HTERT RPE-1 (cell line): ENCODE results near the gene COL3A1.

ENCODE experiments used
- in situ Hi-C: fragments of 300-500 bp; cut with MboI; formaldehyde crosslinking; loops from 4 replicates; pipeline ENCODE4 v1.14.3; 2020; ENCODE audit warnings: low sequenced_read_pairs

COL3A1 gene

DNA sequence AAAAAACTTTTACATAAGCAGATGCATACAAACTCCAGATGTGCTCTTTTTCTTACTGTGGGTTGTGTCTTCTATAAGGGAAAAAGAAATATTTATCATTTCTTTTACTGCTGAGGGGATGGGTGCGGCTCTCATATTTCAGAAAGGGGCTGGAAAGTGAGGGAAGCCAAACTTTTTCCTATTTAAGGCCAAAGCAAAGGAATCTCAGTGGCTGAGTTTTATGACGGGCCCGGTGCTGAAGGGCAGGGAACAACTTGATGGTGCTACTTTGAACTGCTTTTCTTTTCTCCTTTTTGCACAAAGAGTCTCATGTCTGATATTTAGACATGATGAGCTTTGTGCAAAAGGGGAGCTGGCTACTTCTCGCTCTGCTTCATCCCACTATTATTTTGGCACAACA, at the start of gene COL3A1:
Gene COL3A1 (plus strand): TSS at position 210 of the 400 bp plus-strand sequence. CDS start 117 bp downstream, at position 327.
- in situ Hi-C loops, result no loop called here

GRCh38 chr2:188928643-188929042, 45.5 kb upstream of the COL3A1 start:
- in situ Hi-C loops, result no loop called here

DNA sequence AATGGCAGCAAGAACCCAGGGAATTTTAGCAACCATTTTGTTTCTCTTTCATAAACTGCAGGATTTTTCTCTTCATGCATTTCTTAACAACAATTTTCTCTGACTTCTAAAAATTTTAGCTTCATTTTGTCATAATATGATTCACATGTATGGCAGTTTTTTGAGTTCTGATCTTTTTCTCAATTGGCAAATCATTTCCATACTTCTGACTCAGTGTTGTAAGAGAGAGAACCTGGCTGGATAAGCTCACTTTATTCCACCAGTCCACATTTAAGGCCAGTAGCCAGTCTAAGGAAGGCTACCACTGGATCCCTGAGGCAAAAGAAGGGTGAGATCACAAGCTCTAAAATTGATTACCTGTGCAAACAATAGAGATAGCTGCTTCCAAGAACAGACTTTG, 42.8 kb upstream of the COL3A1 start:
- in situ Hi-C loops, result no loop called here

GRCh38 chr2:188937228-188938220, 36.6 kb upstream of the COL3A1 start:
- in situ Hi-C loops, result no loop called here

DNA sequence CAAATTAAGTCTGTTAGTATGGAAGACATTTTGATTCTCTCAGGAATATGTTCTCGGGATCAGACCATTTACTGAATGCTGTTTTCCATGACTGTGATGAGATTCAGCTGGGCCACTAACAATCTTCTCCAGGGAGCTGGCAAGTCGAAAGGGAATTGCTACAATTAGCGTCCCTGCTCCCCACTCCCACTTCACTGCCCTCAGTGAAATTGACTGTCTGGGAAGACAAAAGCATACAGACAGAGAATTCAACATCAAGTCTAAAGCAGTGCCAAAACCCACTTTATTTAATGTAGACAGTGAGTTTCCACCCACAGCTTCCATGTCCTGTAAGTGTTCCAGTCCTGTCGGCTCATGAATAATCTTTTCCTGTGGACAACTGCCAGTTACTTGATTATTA, 34.0 kb upstream of the COL3A1 start:
- in situ Hi-C loops, result no loop called here

- in situ Hi-C loops, result no loop called here
Measured at GRCh38 chr2:188944442-188944841, 29.7 kb upstream of the COL3A1 start.

GRCh38 chr2:188949046-188949818, 24.9 kb upstream of the COL3A1 start:
- in situ Hi-C loops, result no loop called here

GRCh38 chr2:188952901-188953300, 21.3 kb upstream of the COL3A1 start:
- in situ Hi-C loops, result no loop called here

DNA sequence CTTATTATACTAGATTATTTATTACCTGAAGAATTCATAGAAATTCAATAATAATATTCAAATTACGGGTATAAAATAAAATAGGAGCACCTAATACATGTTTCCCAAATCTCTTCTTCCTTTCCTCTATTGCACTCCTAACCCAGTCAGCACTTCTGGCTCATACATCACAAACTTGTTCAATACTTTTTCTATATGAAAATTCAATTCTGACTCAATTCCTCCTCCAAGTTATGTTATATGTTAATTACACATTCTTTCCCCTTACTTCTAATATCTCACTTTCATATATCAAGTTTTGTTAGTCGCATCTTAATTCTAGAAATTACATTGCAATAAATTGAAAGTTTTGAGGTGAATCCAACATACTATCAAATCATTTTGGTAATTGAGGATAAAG, 17.9 kb upstream of the COL3A1 start:
- in situ Hi-C loops, result no loop called here

DNA sequence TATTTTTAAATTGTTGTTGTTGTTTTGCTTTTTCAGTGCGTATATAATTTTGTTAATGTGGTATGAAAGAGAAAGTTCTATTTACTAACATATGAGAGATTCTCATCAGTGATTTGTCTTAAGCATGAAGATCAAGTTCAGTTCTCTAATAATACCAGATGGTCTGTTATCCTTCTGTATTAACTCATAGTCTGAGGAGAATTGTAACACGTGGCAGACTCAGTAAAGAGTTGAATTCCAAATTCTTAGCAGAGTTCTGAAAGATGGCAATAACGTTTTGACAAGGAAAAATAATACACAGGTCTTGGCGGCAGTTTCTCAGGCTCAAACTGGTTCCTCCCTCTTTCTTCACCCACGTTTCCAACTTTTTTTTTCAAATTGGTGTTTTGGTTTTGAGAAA, 17.2 kb upstream of the COL3A1 start:
- in situ Hi-C loops, result no loop called here

DNA sequence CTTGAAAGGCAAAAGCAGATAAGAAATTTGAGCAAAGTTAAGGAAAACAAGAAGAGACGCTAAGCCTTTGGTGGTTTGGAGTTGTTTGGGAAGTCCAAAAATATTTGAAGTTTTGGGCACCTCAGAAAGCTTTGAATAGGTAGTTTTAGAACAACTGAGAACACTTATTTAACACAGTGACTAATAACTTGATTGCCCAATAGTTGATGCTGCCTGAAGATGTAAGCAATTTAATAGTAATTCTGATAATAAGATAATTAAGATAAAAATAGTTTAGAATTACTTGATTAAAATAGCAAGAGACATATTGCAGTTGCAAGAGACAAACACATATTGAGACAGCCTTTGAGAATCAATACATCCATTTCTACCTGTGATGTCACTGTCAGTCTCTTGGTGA, 16.5 kb upstream of the COL3A1 start:
- in situ Hi-C loops, result no loop called here

- in situ Hi-C loops, result no loop called here
Measured at GRCh38 chr2:188963741-188964140, 10.4 kb upstream of the COL3A1 start.

DNA sequence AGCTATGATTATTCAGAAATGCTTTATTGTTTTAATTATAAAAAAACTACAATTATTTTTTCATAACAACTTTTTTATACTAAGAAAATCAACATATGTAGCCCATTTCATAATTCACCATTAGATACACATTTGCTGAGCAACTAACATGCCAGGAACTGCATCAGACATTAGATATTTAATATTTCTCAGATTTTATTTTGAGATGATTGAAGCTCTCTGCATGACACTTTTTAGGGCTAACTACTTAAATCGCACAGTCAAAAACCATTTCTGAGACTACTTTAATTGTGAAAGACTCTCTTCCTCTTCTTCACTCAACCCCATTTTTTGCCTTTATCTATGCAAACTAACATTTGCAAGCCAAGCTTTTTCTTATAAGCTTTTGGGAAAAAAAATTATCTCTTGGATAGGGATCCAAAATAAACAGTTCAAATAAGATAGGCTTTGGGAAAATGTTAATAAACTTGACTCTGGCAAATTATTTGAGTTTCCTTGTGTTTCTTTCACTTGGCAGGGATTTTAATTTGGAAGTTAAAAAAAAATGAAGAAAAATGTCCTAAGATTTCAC, 9.1 kb upstream of the COL3A1 start:
- in situ Hi-C loops, result no loop called here

- in situ Hi-C loops, result no loop called here
Measured at GRCh38 chr2:188965563-188965962, 8.6 kb upstream of the COL3A1 start.

GRCh38 chr2:188966079-188966571, 8.0 kb upstream of the COL3A1 start:
- in situ Hi-C loops, result no loop called here

DNA sequence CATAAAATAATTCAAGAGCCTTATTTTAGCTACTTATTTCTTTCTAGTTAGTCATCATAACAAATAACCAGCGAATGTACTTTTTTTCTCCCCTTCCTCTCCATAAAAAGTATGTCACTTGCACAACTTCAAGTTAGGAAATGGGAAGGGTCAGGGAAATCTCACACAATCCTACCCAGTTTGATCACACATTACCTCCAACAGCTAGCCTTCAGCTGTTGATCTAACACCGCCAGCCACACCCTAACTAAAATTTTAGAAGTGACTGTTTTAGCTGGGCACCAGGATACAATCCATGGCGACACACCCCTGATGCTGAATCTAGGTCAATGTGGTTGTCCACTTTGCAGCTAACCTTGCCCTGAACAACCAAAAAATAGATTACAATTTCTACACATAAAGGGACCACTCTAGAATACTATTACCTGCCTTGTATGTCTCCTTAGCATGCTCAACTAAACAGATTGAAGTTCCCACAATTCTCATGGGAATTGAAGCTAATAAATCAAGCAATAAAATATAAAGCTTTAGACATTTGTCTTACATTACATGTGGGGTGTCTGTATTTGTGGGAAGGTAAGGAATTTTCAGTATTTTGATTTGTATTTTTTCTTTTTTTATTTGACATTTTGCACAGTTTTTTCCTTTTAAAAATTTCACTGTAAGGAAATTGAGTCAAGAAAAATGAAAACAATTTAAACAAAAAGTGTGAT, 7.3 kb upstream of the COL3A1 start:
- in situ Hi-C loops, result no loop called here

DNA sequence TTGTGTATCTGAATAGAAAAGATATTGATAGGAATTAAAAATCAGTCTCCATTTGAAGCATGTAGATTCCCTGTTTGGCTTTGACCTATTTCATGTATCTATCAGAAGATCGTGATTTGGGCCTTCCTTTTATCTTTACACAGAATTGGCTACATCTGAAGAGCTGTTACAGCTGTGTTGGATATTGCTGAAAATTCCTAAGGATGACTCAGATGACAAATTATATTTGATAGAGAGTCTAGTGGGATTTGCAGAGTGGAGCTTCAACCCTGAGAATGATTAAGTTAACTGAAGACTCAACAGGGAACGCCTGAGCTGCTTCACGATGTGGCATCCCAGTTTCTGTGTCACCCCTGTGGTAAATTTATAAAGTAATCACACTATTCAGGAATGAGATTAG, 4.9 kb upstream of the COL3A1 start:
- in situ Hi-C loops, result no loop called here

- in situ Hi-C loops, result no loop called here
Measured at GRCh38 chr2:188969651-188970050, 4.5 kb upstream of the COL3A1 start.

DNA sequence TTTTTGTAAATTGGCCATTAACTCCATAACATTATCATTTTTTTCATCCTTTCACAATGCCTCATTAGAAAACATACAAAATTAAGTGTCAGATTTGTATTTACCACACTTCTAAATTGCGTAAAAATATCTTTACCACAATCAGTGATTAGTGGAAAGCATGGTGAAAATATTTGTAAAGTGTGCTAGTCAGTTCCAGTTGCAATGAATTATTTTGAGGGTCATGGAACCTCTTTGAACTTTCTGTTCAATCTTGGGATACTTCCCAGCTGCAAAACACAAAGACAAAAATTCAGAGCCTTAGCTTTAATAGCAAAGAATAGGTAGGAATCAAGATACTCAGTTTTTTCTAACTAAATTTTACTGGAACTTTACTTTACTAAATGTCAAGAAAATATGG, 4.0 kb upstream of the COL3A1 start:
- in situ Hi-C loops, result no loop called here

GRCh38 chr2:188971432-188971861, 2.7 kb upstream of the COL3A1 start:
- in situ Hi-C loops, result no loop called here

DNA sequence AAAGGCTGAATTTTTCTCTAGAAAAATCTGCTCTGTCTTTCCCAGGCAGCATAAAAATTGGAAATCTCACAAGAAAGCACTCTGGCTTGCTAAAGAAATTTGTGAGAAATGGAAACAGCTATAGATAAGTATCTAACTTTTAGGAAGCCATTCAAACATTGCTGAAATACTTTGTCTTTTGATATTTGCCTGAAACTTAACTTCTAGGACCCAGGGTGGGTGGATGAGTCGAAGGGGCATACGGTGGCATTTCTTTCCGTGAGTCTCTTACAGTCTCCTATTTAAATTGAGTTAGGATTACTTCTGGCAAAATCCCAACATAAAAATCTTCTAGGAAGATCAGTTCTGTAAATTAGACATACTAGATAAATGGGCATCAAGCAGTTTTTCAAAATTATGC, 532 bp upstream of the COL3A1 start:
- in situ Hi-C loops, result no loop called here
